H1 (cell line): ENCODE measurements around the gene ACAP2. TPM values are rescaled to one million over a fixed set of nuclear protein-coding genes. Genes with fewer than 3 reads are reported as not detected.

Experiments used
- CTCF ChIA-PET: fragments of 300-600 bp; sonication (Branson Sonifier 250); formaldehyde crosslinking; loops from one replicate; lab custom pipeline; 2021; ENCODE audit not compliant: partially characterized antibody; lab: Charles Lee
- POLR2A ChIA-PET: fragments of 300-600 bp; sonication (Branson Sonifier 250); formaldehyde crosslinking; loops from one replicate; lab custom pipeline; 2021; ENCODE audit warnings: inconsistent platforms; ENCODE audit not compliant: partially characterized antibody; lab: Charles Lee
- DNase-seq, 2 experiments: peaks; one replicate each; pipeline versions ENCODE4 v3.0.0 to v3.0.0-alpha.2; 2010 to 2022; ENCODE audit warnings: low spot score in 2 of 2, low read depth in 1 of 2, mixed read lengths in 1 of 2
- FAIRE-seq: peaks from 2 replicates; lab custom pipeline; 2011; peaks lifted over from hg19 to GRCh38; lab: Jason Lieb, UNC
- H2AFZ ChIP-seq: 2 replicates; pipeline ENCODE4 v1.8.1; 2012; ENCODE audit warnings: low read length, inconsistent platforms
- H2AK5ac ChIP-seq: 2 replicates; pipeline ENCODE4 v1.6.1; 2013; ENCODE audit warnings: low read depth, low read length
- H2BK120ac ChIP-seq: replicated peaks from 2 replicates; pipeline ENCODE3; 2013; ENCODE audit warnings: low read depth, low read length, inconsistent platforms
- H2BK12ac ChIP-seq: 2 replicates; pipeline ENCODE4 v1.6.1; 2013; ENCODE audit warnings: low read depth, low read length
- H2BK15ac ChIP-seq: 2 replicates; pipeline ENCODE4 v1.6.1; 2013; ENCODE audit warnings: low read length
- H2BK20ac ChIP-seq: 2 replicates; pipeline ENCODE4 v1.6.1; 2013; ENCODE audit warnings: low read length
- H2BK5ac ChIP-seq: 2 replicates; pipeline ENCODE4 v1.6.1; 2013; ENCODE audit warnings: low read depth, low read length
- H3K14ac ChIP-seq: 2 replicates; pipeline ENCODE4 v1.6.1; 2013; ENCODE audit warnings: inconsistent platforms; ENCODE audit not compliant: insufficient read length
- H3K18ac ChIP-seq: 2 replicates; pipeline ENCODE4 v1.6.1; 2013; ENCODE audit warnings: low read length; ENCODE audit errors: extremely low read depth
- H3K23ac ChIP-seq: 2 replicates; pipeline ENCODE4 v1.6.1; 2013; ENCODE audit warnings: inconsistent platforms; ENCODE audit not compliant: insufficient read length
- H3K23me2 ChIP-seq: 2 replicates; pipeline ENCODE4 v1.6.1; 2013; ENCODE audit warnings: low read depth, low read length
- H3K27ac ChIP-seq: 2 replicates; pipeline ENCODE4 v1.6.1; 2011; ENCODE audit warnings: low read depth, low read length, inconsistent platforms
- H3K27me3 ChIP-seq, 4 experiments: replicated peaks in 1 of 4; 1 replicate in 1 of 4; 2 replicates in 3 of 4; pipeline versions ENCODE4 v1.6.1 to v1.8.1; 2011 to 2013; ENCODE audit warnings: low read length in 3 of 4, mild to moderate bottlenecking in 3 of 4, inconsistent platforms in 2 of 4, mixed read lengths in 2 of 4, moderate library complexity in 1 of 4; ENCODE audit not compliant: control insufficient read depth in 3 of 4, insufficient read depth in 3 of 4; ENCODE audit errors: extremely low read depth in 1 of 4
- H3K36me3 ChIP-seq, 4 experiments: 2 replicates each; pipeline versions ENCODE4 v1.6.1 to v1.8.1; 2011 to 2013; ENCODE audit warnings: mild to moderate bottlenecking in 4 of 4, low read length in 3 of 4, moderate library complexity in 2 of 4, control low read depth in 1 of 4, inconsistent platforms in 1 of 4; ENCODE audit not compliant: insufficient read depth in 4 of 4, control insufficient read depth in 2 of 4
- H3K4ac ChIP-seq: replicated peaks from 2 replicates; pipeline ENCODE3; 2013; ENCODE audit warnings: low read length, low read depth, mixed read lengths, inconsistent platforms; ENCODE audit not compliant: insufficient read length
- H3K4me1 ChIP-seq, 4 experiments: replicated peaks in 1 of 4; 1 replicate in 1 of 4; 2 replicates in 3 of 4; pipeline versions ENCODE4 v1.6.1 to v1.8.1; 2011 to 2013; ENCODE audit warnings: low read length in 3 of 4, inconsistent platforms in 2 of 4, mixed read lengths in 1 of 4; ENCODE audit not compliant: insufficient read depth in 4 of 4, control insufficient read depth in 3 of 4
- H3K4me2 ChIP-seq, 2 experiments: 2 replicates each; pipeline versions ENCODE4 v1.6.1 to v1.8.1; 2011 to 2013; ENCODE audit warnings: low read depth in 2 of 2, low read length in 2 of 2, control low read depth in 1 of 2, inconsistent platforms in 1 of 2, mild to moderate bottlenecking in 1 of 2; ENCODE audit not compliant: insufficient read depth in 1 of 2
- H3K4me3 ChIP-seq, 4 experiments: fragments of 200-600, 300-600 bp in 1 of 4; sonication (generic), shearing (Covaris generic), sonication (Bioruptor Twin) in 1 of 4; 2 replicates each; pipeline versions ENCODE4 v1.5.1 to v1.8.1; 2011 to 2016; ENCODE audit warnings: low read length in 4 of 4, low read depth in 3 of 4, control low read depth in 2 of 4, inconsistent platforms in 2 of 4, mild to moderate bottlenecking in 2 of 4, mixed read lengths in 1 of 4, moderate library complexity in 1 of 4; ENCODE audit not compliant: insufficient read depth in 2 of 4; ENCODE audit errors: extremely low read depth in 1 of 4
- H3K56ac ChIP-seq: replicated peaks from 2 replicates; pipeline ENCODE3; 2013; ENCODE audit warnings: low read depth, mild to moderate bottlenecking, mixed read lengths, low read length, inconsistent platforms; ENCODE audit not compliant: insufficient read length
- H3K79me1 ChIP-seq: 2 replicates; pipeline ENCODE4 v1.6.1; 2013; ENCODE audit warnings: low read depth, low read length, control low read depth
- H3K79me2 ChIP-seq, 2 experiments: 2 replicates each; pipeline versions ENCODE4 v1.6.1 to v1.8.1; 2012 to 2013; ENCODE audit warnings: low read length in 2 of 2, mild to moderate bottlenecking in 2 of 2, inconsistent platforms in 1 of 2; ENCODE audit not compliant: insufficient read depth in 2 of 2, control insufficient read depth in 1 of 2
- H3K9ac ChIP-seq, 4 experiments: replicated peaks in 1 of 4; 1 replicate in 1 of 4; 2 replicates in 3 of 4; pipeline versions ENCODE4 v1.6.1 to v1.8.1; 2011 to 2013; ENCODE audit warnings: low read depth in 3 of 4, low read length in 3 of 4, control low read depth in 2 of 4, mild to moderate bottlenecking in 2 of 4, moderate library complexity in 2 of 4, inconsistent platforms in 1 of 4; ENCODE audit errors: extremely low read depth in 1 of 4
- H3K9me3 ChIP-seq, 2 experiments: 2 replicates each; pipeline versions ENCODE4 v1.6.1 to v1.8.1; 2012 to 2013; ENCODE audit warnings: mild to moderate bottlenecking in 2 of 2, moderate library complexity in 2 of 2, control low read depth in 1 of 2, inconsistent platforms in 1 of 2, low read depth in 1 of 2, low read length in 1 of 2, mixed read lengths in 1 of 2; ENCODE audit not compliant: insufficient read depth in 2 of 2
- H4K20me1 ChIP-seq, 2 experiments: replicated peaks in 1 of 2; 2 replicates each; pipeline versions ENCODE3 to v1.8.1; 2011 to 2013; ENCODE audit warnings: inconsistent platforms in 2 of 2, low read length in 2 of 2, mild to moderate bottlenecking in 1 of 2; ENCODE audit not compliant: insufficient read depth in 2 of 2, control insufficient read depth in 1 of 2
- H4K5ac ChIP-seq: 2 replicates; pipeline ENCODE4 v1.6.1; 2013; ENCODE audit warnings: low read length, low read depth, mixed read lengths, inconsistent platforms; ENCODE audit not compliant: insufficient read length
- H4K8ac ChIP-seq: 2 replicates; pipeline ENCODE4 v1.8.0; 2013; ENCODE audit warnings: mild to moderate bottlenecking, moderate library complexity, low read length, inconsistent platforms; ENCODE audit not compliant: insufficient read depth; ENCODE audit errors: extremely low read depth
- H4K91ac ChIP-seq: replicated peaks from 2 replicates; pipeline ENCODE3; 2013; ENCODE audit warnings: low read length, mixed read lengths, inconsistent platforms; ENCODE audit not compliant: insufficient read length
- ASH2L ChIP-seq: fragments of 200-600, 300-600 bp; sonication (generic); IDR thresholded peaks from one replicate; pipeline ENCODE4 v1.7.1; 2017; ENCODE audit warnings: low read length
- PHF8 ChIP-seq: fragments of 200-600 bp; sonication (generic); conservative IDR thresholded peaks from 2 replicates; pipeline ENCODE4 v1.7.1; 2012; ENCODE audit warnings: low read depth, mild to moderate bottlenecking, inconsistent platforms, low read length, moderate library complexity
- POLR2A ChIP-seq, 2 experiments: IDR thresholded peaks; 1 replicate in 1 of 2; 2 replicates in 1 of 2; pipeline ENCODE4 v1.6.1; 2011; ENCODE audit warnings: low read depth in 2 of 2, low read length in 2 of 2, mild to moderate bottlenecking in 2 of 2; ENCODE audit errors: control extremely low read depth in 1 of 2
- RBBP5 ChIP-seq: IDR thresholded peaks from 2 replicates; pipeline ENCODE4 v1.7.1; 2012; ENCODE audit warnings: low read depth, mild to moderate bottlenecking, inconsistent platforms, low read length, moderate library complexity, borderline replicate concordance
- whole genome bisulfite sequencing, 2 experiments: shearing (Covaris generic) in 1 of 2; methylation state at CpG; one replicate each; pipeline versions ENCODE4 v1.1.6 to v1.1.7; 2013 to 2015; ENCODE audit warnings: low lambda C conversion rate in 2 of 2, mixed read lengths in 2 of 2, inconsistent platforms in 1 of 2, low coverage in 1 of 2, missing lambda C conversion rate in 1 of 2; ENCODE audit not compliant: insufficient replicate concordance in 2 of 2, insufficient coverage in 1 of 2, insufficient read length in 1 of 2; ENCODE audit errors: extremely low coverage in 1 of 2, missing lambda C conversion rate in 1 of 2; 5-methylcytosine and 5-hydroxymethylcytosine counted together
- polyA plus RNA-seq, 7 experiments: library from polyadenylated mRNA; depleted of rRNA in 3 of 7; stranded (reverse) in 5 of 7; unstranded in 2 of 7; fragments of >200 nt in 5 of 7; fragments of 200-250 nt in 2 of 7; gene quantifications; 1 replicate in 5 of 7; 2 replicates in 1 of 7; 4 replicates in 1 of 7; pipeline versions ENCODE4 v1.2.1 to v1.2.3, GENCODE V29; 2011 to 2013; ENCODE audit warnings: missing spikeins in 2 of 7, mixed read lengths in 2 of 7
- total RNA-seq: library from RNA; stranded (reverse); fragmentation: NEBNext Ultra II Directional; extraction: Animal tissue kit (Norgen Biotek cat#: 25700); gene quantifications from 2 replicates; pipeline ENCODE4 v1.2.1, GENCODE V29; 2021

Gene ACAP2
- total and polyA plus RNA-seq, 2 of the 8 experiments (the other 6 are each of a cell fraction or from before 2014, with no cell fraction given): 7.7 to 37.3 TPM

DNA sequence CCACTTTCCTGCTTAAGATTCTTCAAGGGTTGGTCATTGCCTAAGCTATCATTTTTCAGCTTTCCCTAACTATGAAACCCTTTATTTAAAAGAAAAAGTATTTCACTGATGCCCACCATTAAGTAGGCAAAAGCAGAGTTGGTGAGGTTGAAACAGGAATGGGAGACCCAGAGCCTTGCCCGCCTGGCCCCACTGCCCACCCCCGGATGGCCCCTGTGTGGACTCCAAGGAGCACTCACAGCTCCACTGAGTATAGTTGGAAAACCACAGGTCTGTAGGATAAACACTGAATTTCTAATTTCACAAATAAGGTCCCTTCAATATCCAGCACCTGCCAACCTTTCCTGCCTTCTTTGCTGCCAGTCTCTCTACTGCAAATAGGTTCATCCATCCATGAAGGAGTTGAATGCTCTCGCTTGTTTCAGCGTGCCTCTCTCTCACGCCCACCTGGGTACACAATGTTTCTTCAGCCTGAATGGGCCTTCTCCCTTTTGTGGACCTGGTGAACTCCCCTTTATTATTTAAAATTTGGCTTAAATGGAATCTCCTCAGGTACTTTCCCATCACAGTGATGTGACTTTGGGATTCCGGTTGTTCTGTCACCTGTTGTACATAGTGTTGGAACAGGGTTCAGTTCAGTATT lies 8.7 kb upstream of the ACAP2 start:
- POLR2A ChIA-PET: interaction anchor here (0.5 to 1.6 kb wide), 2 partner anchors 11 kb away, joined by 3 to 4 read pairs; no protein-coding TSS in a partner anchor
- Histone ChIP-seq H3K4me1 (peaks cover 0 to 3% (median 0%) of the 10 kb centered on the region in 4 experiments; a peak in 2 of 7 replicates), H3K79me1 (no peaks in the 10 kb centered on the region), H3K18ac (no peak overlapping the region), H3K23me2 (no peaks in the 10 kb centered on the region), H2BK120ac (no peak overlapping the region), H4K8ac (no peak overlapping the region), H3K27ac (no peak overlapping the region), H4K91ac (no peak overlapping the region), H2BK12ac (no peak overlapping the region), H2BK5ac (no peak overlapping the region), H2AK5ac (no peak overlapping the region), H3K79me2 (no peaks in the 10 kb centered on the region), H3K14ac (no peak overlapping the region), H3K36me3 (no peaks in the 10 kb centered on the region), H4K5ac (no peak overlapping the region), H3K4ac (no peak overlapping the region), H2AFZ (peak overlapping the region; percentile 64; the same call in 1 of the 2 replicates), H3K27me3 (no peaks in the 10 kb centered on the region), H2BK20ac (no peak overlapping the region), H4K20me1 (no peaks in the 10 kb centered on the region), H3K23ac (no peak overlapping the region), H3K4me2 (no peak overlapping the region), H3K4me3 (no peak overlapping the region), H3K56ac (no peak overlapping the region), H2BK15ac (no peak overlapping the region), H3K9ac (no peak overlapping the region), H3K9me3 (no peaks in the 10 kb centered on the region)
- DNase-seq: no peak
- FAIRE-seq: no peak
- CTCF ChIA-PET: interaction anchor here (0.7 kb wide), 1 partner anchor 39 kb away, joined by 4 read pairs; no protein-coding TSS in a partner anchor
- no peak for TF ChIP-seq PHF8
- no peak for TF ChIP-seq POLR2A (IDR thresholded peaks at IDR 0.05; ENCODE audit: control extremely low read depth in 1 of 2, low read depth in 2 of 2, low read length in 2 of 2)
- TF ChIP-seq ASH2L: no peak
- no peak for TF ChIP-seq RBBP5
- 80% methylated on average over 6 of the region's 6 CpGs; no CpG with 5 or more reads in 1 of the 2 experiments for WGBS, 2 experiments
